ENCODE data around the gene SFTA2. TPM values are rescaled to one million over a fixed set of nuclear protein-coding genes. Genes with fewer than 3 reads are reported as not detected.

Gene SFTA2
- total RNA-seq, 1 experiment from 2014 or later = not detected

GRCh38 chr6:30884521-30885480 lies 47.2 kb downstream of the SFTA2 start:
- peaks cover 71 to 72% of the 10 kb centered on the region in 2 experiments for H3K4me1 Mint-ChIP-seq
- Histone ChIP-seq H2AK5ac (ENCODE audit: insufficient read length, low read length) (no peak overlapping the region), H3K4me1 (ENCODE audit: insufficient read depth, low read length) (peaks cover 6% of the 10 kb centered on the region; the same call in 1 of the 2 replicates), H2BK15ac (ENCODE audit: low read depth, low read length) (no peak overlapping the region), H2BK120ac (ENCODE audit: low read depth, low read length, poor library complexity, severe bottlenecking) (no peak overlapping the region), H3K18ac (ENCODE audit: insufficient read length, low read depth, low read length) (no peak overlapping the region), H3K9ac (ENCODE audit: extremely low read depth, insufficient read length, low read length) (no peak overlapping the region), H3K23me2 (ENCODE audit: insufficient read length, low read depth, low read length, poor library complexity, severe bottlenecking) (peaks cover 37% of the 10 kb centered on the region), H2BK20ac (ENCODE audit: low read depth, low read length, poor library complexity, severe bottlenecking) (no peak overlapping the region), H2BK12ac (ENCODE audit: insufficient read length, low read depth, low read length) (no peak overlapping the region), H4K91ac (ENCODE audit: insufficient read length, low read depth, low read length) (no peak overlapping the region), H2AFZ (ENCODE audit: low read length) (no peak overlapping the region), H3T11ph (ENCODE audit: low read length) (no peak overlapping the region), H3K9me3 (ENCODE audit: control insufficient read depth, low read depth, low read length) (no peaks in the 10 kb centered on the region), H3K14ac (ENCODE audit: insufficient read depth, low read length) (no peak overlapping the region), H3K4ac (ENCODE audit: low read depth, low read length) (no peak overlapping the region), H3K4me2 (ENCODE audit: insufficient read depth, insufficient read length, low read length) (peak overlapping the region; percentile 42), H3K79me2 (ENCODE audit: insufficient read depth, low read length) (peaks cover 18% of the 10 kb centered on the region; the same call in 1 of the 2 replicates), H2BK5ac (ENCODE audit: insufficient read length, low read length) (no peak overlapping the region), H3K56ac (ENCODE audit: insufficient read length, low read depth, low read length) (no peak overlapping the region), H4K5ac (ENCODE audit: insufficient read length, low read depth, low read length) (no peak overlapping the region), H3K79me1 (ENCODE audit: insufficient read depth, low read depth, low read length, poor library complexity, severe bottlenecking) (peaks cover 6% of the 10 kb centered on the region), H3K27me3 (ENCODE audit: insufficient read depth, low read length) (no peaks in the 10 kb centered on the region), H3K23ac (ENCODE audit: insufficient read length, low read depth, low read length) (no peak overlapping the region), H3K27ac (ENCODE audit: insufficient read length, low read depth, low read length) (no peak overlapping the region), H4K20me1 (ENCODE audit: control insufficient read depth, insufficient read depth, insufficient read length) (no peaks in the 10 kb centered on the region), H4K8ac (replicated peaks; ENCODE audit: insufficient read length, low read depth, low read length) (no peak overlapping the region)
- peak overlapping the region; percentile 95 to 99 (median 98); a peak in 6 of 7 replicates for H3K27ac Mint-ChIP-seq
- no peak for TF ChIP-seq CTCF (conservative IDR thresholded peaks at IDR 0.05)
- H3K4me3 Mint-ChIP-seq = peak overlapping the region; percentile 72 to 90
- H3K36me3 Mint-ChIP-seq (ENCODE audit: insufficient read depth in 1 of 3, low read depth in 3 of 3) = peaks cover 14 to 32% (median 22%) of the 10 kb centered on the region in 3 experiments
- no peaks in the 10 kb centered on the region; the same call in 1 of the 2 replicates for H3K27me3 Mint-ChIP-seq (ENCODE audit: low read depth)
- WGBS (ENCODE audit: extremely low coverage, insufficient read length, low lambda C conversion rate) = no CpG with 5 or more reads among the region's 59 CpGs
- peaks cover 0 to 2% of the 10 kb centered on the region in 2 experiments; a peak in 1 of 5 replicates for H3K9me3 Mint-ChIP-seq
- DNase-seq = peak; percentile 64

Measured in H9 (cell line).